Esophagus squamous epithelium (tissue), 5 donors: Measurements from ENCODE around the gene CTCF. TPM values are rescaled to one million over a fixed set of nuclear protein-coding genes. Genes with fewer than 3 reads are reported as not detected.

Source experiments
- DNase-seq: peaks from one replicate; lab custom pipeline; 2025; lab: John Stamatoyannopoulos, UW
- H3K27ac ChIP-seq, 4 donors: fragments of 200-600 bp; sonication (generic); one replicate each; pipeline ENCODE4 v1.5.1; 2016 to 2019; ENCODE audit warnings: mild to moderate bottlenecking in 1 of 4
- H3K27me3 ChIP-seq, 4 donors: fragments of 200-600 bp; sonication (generic); 1 replicate in 3 of 4; 2 replicates in 1 of 4; pipeline versions ENCODE4 v1.5.1 to v1.6.0; 2017 to 2021; ENCODE audit warnings: antibody characterized with exemption in 1 of 4
- H3K36me3 ChIP-seq, 3 donors: fragments of 200-600 bp; sonication (generic); one replicate each; pipeline ENCODE4 v1.5.1; 2016 to 2019
- H3K4me1 ChIP-seq, 3 donors: fragments of 200-600 bp; sonication (generic); one replicate each; pipeline ENCODE4 v1.5.1; 2017 to 2019
- H3K4me3 ChIP-seq, 4 donors: fragments of 200-600 bp; sonication (generic); 1 replicate in 3 of 4; 2 replicates in 1 of 4; pipeline ENCODE4 v1.5.1; 2016 to 2019; ENCODE audit warnings: mild to moderate bottlenecking in 2 of 4, moderate library complexity in 1 of 4
- H3K9me3 ChIP-seq, 3 donors: fragments of 200-600 bp; sonication (generic); one replicate each; pipeline ENCODE4 v1.5.1; 2016 to 2019
- POLR2A ChIP-seq, 4 donors: fragments of 450-650 bp; IDR thresholded peaks; one replicate each; pipeline ENCODE4 v1.6.1; 2017; ENCODE audit warnings: antibody characterized with exemption in 4 of 4, mild to moderate bottlenecking in 4 of 4, moderate library complexity in 3 of 4
- WGBS, 2 donors: methylation state at CpG; one replicate each; pipeline ENCODE4 v1.1.5; 2018; 5-methylcytosine and 5-hydroxymethylcytosine counted together
- intact Hi-C: fragments of 100-400 bp; cut with DNase I; formaldehyde crosslinking; loops from one replicate; pipeline ENCODE4 v1.15.0; 2022
- total RNA-seq, 4 donors: library from RNA; depleted of rRNA; stranded (reverse); fragments of >200 nt; gene quantifications; one replicate each; pipeline ENCODE4 v1.1.0, GENCODE V29; 2016
- TF ChIP-seq, protein P1 (sequence below), 6 experiments: fragments of 450-650 bp in 4 of 6; fragments of 200-600 bp in 2 of 6; sonication (generic) in 2 of 6; IDR thresholded peaks; one replicate each; pipeline ENCODE4 v1.5.1; 2016 to 2019; ENCODE audit warnings: antibody characterized with exemption in 6 of 6, mild to moderate bottlenecking in 4 of 6, moderate library complexity in 4 of 6
- donor health status: DM: yes; HTN: yes; CAD: no.

The CTCF gene
- total RNA-seq, 4 donors from 2014 or later = 29.9 to 35.5 (median 33.5) TPM

DNA sequence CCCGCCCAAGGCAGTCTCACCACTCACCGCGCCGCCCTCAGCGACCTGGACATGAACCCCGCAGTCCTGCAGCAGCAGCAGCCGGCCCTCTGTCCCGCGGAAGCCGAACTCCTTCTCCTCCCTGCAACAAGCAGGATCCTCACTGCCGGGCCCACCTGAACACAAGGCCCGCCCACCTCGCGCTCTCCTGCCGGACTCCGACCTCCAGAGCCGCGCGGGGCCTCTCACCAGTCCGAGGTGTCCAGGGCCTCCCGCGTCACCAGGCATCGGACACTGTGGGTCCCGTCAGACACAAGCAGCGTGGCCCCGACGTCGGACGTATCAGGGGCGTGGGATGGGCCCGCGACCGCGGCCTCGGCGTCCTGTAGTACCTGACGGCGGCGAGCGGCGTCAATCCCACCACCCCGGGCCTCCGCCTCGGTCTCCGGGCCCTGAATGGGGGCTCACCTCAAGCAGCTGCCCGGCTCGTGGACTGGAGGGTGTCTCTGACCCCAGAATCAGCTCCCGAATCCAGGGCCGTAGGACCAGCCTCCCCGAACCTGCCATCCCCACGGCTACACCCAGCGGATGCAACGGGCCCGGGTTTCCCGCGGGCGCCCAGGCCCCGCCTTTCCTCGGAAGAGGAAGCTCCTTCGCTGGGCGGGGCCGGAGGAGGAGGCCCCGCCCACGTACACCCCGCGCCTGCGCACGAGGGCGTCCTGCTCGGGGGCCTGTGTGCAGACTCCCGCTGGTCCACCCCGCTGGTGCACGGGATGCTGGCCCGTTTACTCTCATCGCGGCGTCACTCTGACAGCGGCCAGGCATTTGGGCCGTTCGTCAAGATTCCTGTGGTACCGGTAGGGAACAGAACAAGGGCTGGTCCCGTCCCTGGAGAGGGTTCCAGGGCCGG is 97.6 kb downstream of the CTCF start, which contains the start of gene ACD:
TSS of gene ACD (minus strand) at position 586 of the 889 bp plus-strand sequence. CDS start at position 546, 40 bp downstream.
- peaks cover 17 to 28% (median 23%) of the 10 kb centered on the region in 3 donors for H3K4me1 ChIP-seq
- peak within 1 kb of the TSS; percentile 53 to 82 (median 78) for H3K4me3 ChIP-seq
- H3K9me3 ChIP-seq = no peaks in the 10 kb centered on the region
- intact Hi-C loops = loop anchor here (10.0 kb wide), 1 partner anchor 95 kb away; the partner anchor contains the start of gene CTCF
- peak; percentile 50 for DNase-seq
- WGBS, 2 donors = 2% methylated on average over 11 of the region's 83 CpGs; no CpG with 5 or more reads in 1 of the 2 donors
- TF ChIP-seq, protein P1, sequence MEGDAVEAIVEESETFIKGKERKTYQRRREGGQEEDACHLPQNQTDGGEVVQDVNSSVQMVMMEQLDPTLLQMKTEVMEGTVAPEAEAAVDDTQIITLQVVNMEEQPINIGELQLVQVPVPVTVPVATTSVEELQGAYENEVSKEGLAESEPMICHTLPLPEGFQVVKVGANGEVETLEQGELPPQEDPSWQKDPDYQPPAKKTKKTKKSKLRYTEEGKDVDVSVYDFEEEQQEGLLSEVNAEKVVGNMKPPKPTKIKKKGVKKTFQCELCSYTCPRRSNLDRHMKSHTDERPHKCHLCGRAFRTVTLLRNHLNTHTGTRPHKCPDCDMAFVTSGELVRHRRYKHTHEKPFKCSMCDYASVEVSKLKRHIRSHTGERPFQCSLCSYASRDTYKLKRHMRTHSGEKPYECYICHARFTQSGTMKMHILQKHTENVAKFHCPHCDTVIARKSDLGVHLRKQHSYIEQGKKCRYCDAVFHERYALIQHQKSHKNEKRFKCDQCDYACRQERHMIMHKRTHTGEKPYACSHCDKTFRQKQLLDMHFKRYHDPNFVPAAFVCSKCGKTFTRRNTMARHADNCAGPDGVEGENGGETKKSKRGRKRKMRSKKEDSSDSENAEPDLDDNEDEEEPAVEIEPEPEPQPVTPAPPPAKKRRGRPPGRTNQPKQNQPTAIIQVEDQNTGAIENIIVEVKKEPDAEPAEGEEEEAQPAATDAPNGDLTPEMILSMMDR (IDR thresholded peaks at IDR 0.05) = no peak
- peak in 3 of 4 donors; percentile 48 to 90 (median 67) for TF ChIP-seq POLR2A (IDR thresholded peaks at IDR 0.05)
- H3K27me3 ChIP-seq = peaks cover 0 to 8% (median 0%) of the 10 kb centered on the region in 4 donors
- peak within 1 kb of the TSS; percentile 84 to 97 (median 96) for H3K27ac ChIP-seq
- H3K36me3 ChIP-seq = peaks cover 6 to 46% (median 7%) of the 10 kb centered on the region in 3 donors

- Histone ChIP-seq H3K4me1 (peaks cover 17 to 35% (median 23%) of the 10 kb centered on the region in 3 donors), H3K36me3 (peaks cover 6 to 46% (median 7%) of the 10 kb centered on the region in 3 donors), H3K27me3 (peaks cover 0 to 1% (median 0%) of the 10 kb centered on the region in 4 donors), H3K27ac (peak within 1 kb of the TSS; percentile 84 to 97 (median 96)), H3K9me3 (no peaks in the 10 kb centered on the region), H3K4me3 (peak within 1 kb of the TSS; percentile 53 to 82 (median 78))
- no CpG with 5 or more reads among the region's 48 CpGs for WGBS, 2 donors
- peak; percentile 63 for DNase-seq
- TF ChIP-seq POLR2A (IDR thresholded peaks at IDR 0.05) = peak in 1 of 4 donors; percentile 0
- TF ChIP-seq, protein P1 (IDR thresholded peaks at IDR 0.05) = peak in 3 of 6 experiments; percentile 10 to 42 (median 25)
- intact Hi-C loops = loop anchor here (10.0 kb wide), 1 partner anchor 96 kb away; the partner anchor contains the start of gene CTCF
Measured at GRCh38 chr16:67660564-67661028, 98.3 kb downstream of the CTCF start, which contains the start of gene PARD6A. Gene PARD6A (plus strand): TSS chr16:67660960. CDS start chr16:67661039, 79 bp downstream.

DNA sequence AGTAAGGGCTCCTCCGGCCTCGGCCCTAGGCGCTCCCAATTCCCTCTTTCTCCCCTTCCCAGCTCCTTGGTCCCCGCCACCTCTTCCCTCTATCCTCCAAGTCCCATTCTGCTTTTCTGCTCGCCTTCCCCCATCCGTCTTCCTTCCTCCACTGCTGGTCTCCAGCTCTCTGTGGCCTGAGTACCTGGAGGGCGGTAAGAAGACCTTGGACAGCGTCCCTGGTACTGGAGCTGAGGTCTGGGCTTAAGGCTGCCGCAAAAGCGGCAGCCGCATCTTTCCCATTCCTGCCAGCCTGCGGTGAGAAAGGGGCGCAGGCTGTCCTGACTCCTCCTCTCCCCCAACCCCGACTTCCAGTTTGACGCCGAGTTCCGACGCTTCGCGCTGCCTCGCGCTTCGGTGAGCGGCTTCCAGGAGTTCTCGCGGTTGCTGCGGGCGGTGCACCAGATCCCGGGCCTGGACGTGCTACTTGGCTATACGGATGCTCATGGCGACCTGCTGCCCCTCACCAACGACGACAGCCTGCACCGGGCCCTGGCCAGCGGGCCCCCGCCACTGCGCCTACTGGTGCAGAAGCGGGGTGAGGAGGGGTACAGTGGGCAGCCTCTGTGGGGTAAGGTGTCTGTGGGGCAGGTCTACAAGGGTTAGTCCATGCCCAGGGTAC is 98.9 kb downstream of the CTCF start:
- H3K4me3 ChIP-seq = peak overlapping the region; percentile 53 to 82 (median 78)
- TF ChIP-seq POLR2A (IDR thresholded peaks at IDR 0.05) = no peak
- TF ChIP-seq, protein P1 (IDR thresholded peaks at IDR 0.05) = no peak
- H3K9me3 ChIP-seq = no peaks in the 10 kb centered on the region
- peaks cover 6 to 46% (median 7%) of the 10 kb centered on the region in 3 donors for H3K36me3 ChIP-seq
- H3K4me1 ChIP-seq = peaks cover 22 to 41% (median 23%) of the 10 kb centered on the region in 3 donors
- DNase-seq = no peak
- no peaks in the 10 kb centered on the region for H3K27me3 ChIP-seq
- intact Hi-C loops = loop anchor here (10.0 kb wide), 1 partner anchor 96 kb away; the partner anchor contains the start of gene CTCF
- 12% methylated on average over 32 of the region's 39 CpGs; no CpG with 5 or more reads in 1 of the 2 donors for WGBS, 2 donors
- H3K27ac ChIP-seq = peak overlapping the region; percentile 84 to 97 (median 96)

GRCh38 chr16:67661886-67662652 is 99.7 kb downstream of the CTCF start:
- intact Hi-C loops = loop anchor here (10.0 kb wide), 1 partner anchor 97 kb away; the partner anchor contains the start of gene CTCF
- H3K4me3 ChIP-seq = no peak overlapping the region
- no peak overlapping the region for H3K27ac ChIP-seq
- no peaks in the 10 kb centered on the region for H3K9me3 ChIP-seq
- TF ChIP-seq, protein P1 (IDR thresholded peaks at IDR 0.05) = no peak
- TF ChIP-seq POLR2A (IDR thresholded peaks at IDR 0.05) = no peak
- peaks cover 26 to 49% (median 27%) of the 10 kb centered on the region in 3 donors for H3K4me1 ChIP-seq
- H3K27me3 ChIP-seq = no peaks in the 10 kb centered on the region
- H3K36me3 ChIP-seq = peaks cover 6 to 37% (median 7%) of the 10 kb centered on the region in 3 donors
- DNase-seq = no peak
- 93 to 98% methylated on average over 18 to 22 of the region's 34 CpGs for WGBS, 2 donors
